H1 (cell line): ENCODE measurements around the gene CORO2B. TPM values are rescaled to one million over a fixed set of nuclear protein-coding genes. Genes with fewer than 3 reads are reported as not detected.
A peak's percentile ranks its signal among the peaks of the same experiment; 100 is the strongest.

Experiments
- CTCF ChIA-PET: fragments of 300-600 bp; sonication (Branson Sonifier 250); formaldehyde crosslinking; loops from one replicate; lab custom pipeline; 2021; ENCODE audit not compliant: partially characterized antibody; lab: Charles Lee
- POLR2A ChIA-PET: fragments of 300-600 bp; sonication (Branson Sonifier 250); formaldehyde crosslinking; loops from one replicate; lab custom pipeline; 2021; ENCODE audit warnings: inconsistent platforms; ENCODE audit not compliant: partially characterized antibody; lab: Charles Lee
- DNase-seq, 2 experiments: peaks; one replicate each; pipeline versions ENCODE4 v3.0.0 to v3.0.0-alpha.2; 2010 to 2022; ENCODE audit warnings: low spot score in 2 of 2, low read depth in 1 of 2, mixed read lengths in 1 of 2
- FAIRE-seq: peaks from 2 replicates; lab custom pipeline; 2011; peaks lifted over from hg19 to GRCh38; lab: Jason Lieb, UNC
- H2AFZ ChIP-seq: 2 replicates; pipeline ENCODE4 v1.8.1; 2012; ENCODE audit warnings: low read length, inconsistent platforms
- H2AK5ac ChIP-seq: 2 replicates; pipeline ENCODE4 v1.6.1; 2013; ENCODE audit warnings: low read depth, low read length
- H2BK120ac ChIP-seq: replicated peaks from 2 replicates; pipeline ENCODE3; 2013; ENCODE audit warnings: low read depth, low read length, inconsistent platforms
- H2BK12ac ChIP-seq: 2 replicates; pipeline ENCODE4 v1.6.1; 2013; ENCODE audit warnings: low read depth, low read length
- H2BK15ac ChIP-seq: 2 replicates; pipeline ENCODE4 v1.6.1; 2013; ENCODE audit warnings: low read length
- H2BK20ac ChIP-seq: 2 replicates; pipeline ENCODE4 v1.6.1; 2013; ENCODE audit warnings: low read length
- H2BK5ac ChIP-seq: 2 replicates; pipeline ENCODE4 v1.6.1; 2013; ENCODE audit warnings: low read depth, low read length
- H3K14ac ChIP-seq: 2 replicates; pipeline ENCODE4 v1.6.1; 2013; ENCODE audit warnings: inconsistent platforms; ENCODE audit not compliant: insufficient read length
- H3K18ac ChIP-seq: 2 replicates; pipeline ENCODE4 v1.6.1; 2013; ENCODE audit warnings: low read length; ENCODE audit errors: extremely low read depth
- H3K23ac ChIP-seq: 2 replicates; pipeline ENCODE4 v1.6.1; 2013; ENCODE audit warnings: inconsistent platforms; ENCODE audit not compliant: insufficient read length
- H3K23me2 ChIP-seq: 2 replicates; pipeline ENCODE4 v1.6.1; 2013; ENCODE audit warnings: low read depth, low read length
- H3K27ac ChIP-seq: 2 replicates; pipeline ENCODE4 v1.6.1; 2011; ENCODE audit warnings: low read depth, low read length, inconsistent platforms
- H3K27me3 ChIP-seq, 4 experiments: replicated peaks in 1 of 4; 1 replicate in 1 of 4; 2 replicates in 3 of 4; pipeline versions ENCODE4 v1.6.1 to v1.8.1; 2011 to 2013; ENCODE audit warnings: low read length in 3 of 4, mild to moderate bottlenecking in 3 of 4, inconsistent platforms in 2 of 4, mixed read lengths in 2 of 4, moderate library complexity in 1 of 4; ENCODE audit not compliant: control insufficient read depth in 3 of 4, insufficient read depth in 3 of 4; ENCODE audit errors: extremely low read depth in 1 of 4
- H3K36me3 ChIP-seq, 4 experiments: 2 replicates each; pipeline versions ENCODE4 v1.6.1 to v1.8.1; 2011 to 2013; ENCODE audit warnings: mild to moderate bottlenecking in 4 of 4, low read length in 3 of 4, moderate library complexity in 2 of 4, control low read depth in 1 of 4, inconsistent platforms in 1 of 4; ENCODE audit not compliant: insufficient read depth in 4 of 4, control insufficient read depth in 2 of 4
- H3K4ac ChIP-seq: replicated peaks from 2 replicates; pipeline ENCODE3; 2013; ENCODE audit warnings: low read length, low read depth, mixed read lengths, inconsistent platforms; ENCODE audit not compliant: insufficient read length
- H3K4me1 ChIP-seq, 4 experiments: replicated peaks in 1 of 4; 1 replicate in 1 of 4; 2 replicates in 3 of 4; pipeline versions ENCODE4 v1.6.1 to v1.8.1; 2011 to 2013; ENCODE audit warnings: low read length in 3 of 4, inconsistent platforms in 2 of 4, mixed read lengths in 1 of 4; ENCODE audit not compliant: insufficient read depth in 4 of 4, control insufficient read depth in 3 of 4
- H3K4me2 ChIP-seq, 2 experiments: 2 replicates each; pipeline versions ENCODE4 v1.6.1 to v1.8.1; 2011 to 2013; ENCODE audit warnings: low read depth in 2 of 2, low read length in 2 of 2, control low read depth in 1 of 2, inconsistent platforms in 1 of 2, mild to moderate bottlenecking in 1 of 2; ENCODE audit not compliant: insufficient read depth in 1 of 2
- H3K4me3 ChIP-seq, 4 experiments: fragments of 200-600, 300-600 bp in 1 of 4; sonication (generic), shearing (Covaris generic), sonication (Bioruptor Twin) in 1 of 4; 2 replicates each; pipeline versions ENCODE4 v1.5.1 to v1.8.1; 2011 to 2016; ENCODE audit warnings: low read length in 4 of 4, low read depth in 3 of 4, control low read depth in 2 of 4, inconsistent platforms in 2 of 4, mild to moderate bottlenecking in 2 of 4, mixed read lengths in 1 of 4, moderate library complexity in 1 of 4; ENCODE audit not compliant: insufficient read depth in 2 of 4; ENCODE audit errors: extremely low read depth in 1 of 4
- H3K56ac ChIP-seq: replicated peaks from 2 replicates; pipeline ENCODE3; 2013; ENCODE audit warnings: low read depth, mild to moderate bottlenecking, mixed read lengths, low read length, inconsistent platforms; ENCODE audit not compliant: insufficient read length
- H3K79me1 ChIP-seq: 2 replicates; pipeline ENCODE4 v1.6.1; 2013; ENCODE audit warnings: low read depth, low read length, control low read depth
- H3K79me2 ChIP-seq, 2 experiments: 2 replicates each; pipeline versions ENCODE4 v1.6.1 to v1.8.1; 2012 to 2013; ENCODE audit warnings: low read length in 2 of 2, mild to moderate bottlenecking in 2 of 2, inconsistent platforms in 1 of 2; ENCODE audit not compliant: insufficient read depth in 2 of 2, control insufficient read depth in 1 of 2
- H3K9ac ChIP-seq, 4 experiments: replicated peaks in 1 of 4; 1 replicate in 1 of 4; 2 replicates in 3 of 4; pipeline versions ENCODE4 v1.6.1 to v1.8.1; 2011 to 2013; ENCODE audit warnings: low read depth in 3 of 4, low read length in 3 of 4, control low read depth in 2 of 4, mild to moderate bottlenecking in 2 of 4, moderate library complexity in 2 of 4, inconsistent platforms in 1 of 4; ENCODE audit errors: extremely low read depth in 1 of 4
- H3K9me3 ChIP-seq, 2 experiments: 2 replicates each; pipeline versions ENCODE4 v1.6.1 to v1.8.1; 2012 to 2013; ENCODE audit warnings: mild to moderate bottlenecking in 2 of 2, moderate library complexity in 2 of 2, control low read depth in 1 of 2, inconsistent platforms in 1 of 2, low read depth in 1 of 2, low read length in 1 of 2, mixed read lengths in 1 of 2; ENCODE audit not compliant: insufficient read depth in 2 of 2
- H4K20me1 ChIP-seq, 2 experiments: replicated peaks in 1 of 2; 2 replicates each; pipeline versions ENCODE3 to v1.8.1; 2011 to 2013; ENCODE audit warnings: inconsistent platforms in 2 of 2, low read length in 2 of 2, mild to moderate bottlenecking in 1 of 2; ENCODE audit not compliant: insufficient read depth in 2 of 2, control insufficient read depth in 1 of 2
- H4K5ac ChIP-seq: 2 replicates; pipeline ENCODE4 v1.6.1; 2013; ENCODE audit warnings: low read length, low read depth, mixed read lengths, inconsistent platforms; ENCODE audit not compliant: insufficient read length
- H4K8ac ChIP-seq: 2 replicates; pipeline ENCODE4 v1.8.0; 2013; ENCODE audit warnings: mild to moderate bottlenecking, moderate library complexity, low read length, inconsistent platforms; ENCODE audit not compliant: insufficient read depth; ENCODE audit errors: extremely low read depth
- H4K91ac ChIP-seq: replicated peaks from 2 replicates; pipeline ENCODE3; 2013; ENCODE audit warnings: low read length, mixed read lengths, inconsistent platforms; ENCODE audit not compliant: insufficient read length
- CTCF ChIP-seq, 3 experiments: IDR thresholded peaks; 1 replicate in 2 of 3; 2 replicates in 1 of 3; pipeline versions ENCODE4 v1.5.1 to v1.6.1; 2011; ENCODE audit warnings: low read length in 3 of 3, mild to moderate bottlenecking in 3 of 3, inconsistent platforms in 2 of 3, low read depth in 1 of 3, moderate library complexity in 1 of 3; ENCODE audit not compliant: insufficient read depth in 1 of 3; ENCODE audit errors: control extremely low read depth in 1 of 3
- HDAC6 ChIP-seq: IDR thresholded peaks from one replicate; pipeline ENCODE4 v1.7.1; 2012; ENCODE audit warnings: low read depth, mild to moderate bottlenecking, inconsistent platforms, low read length, moderate library complexity
- RAD21 ChIP-seq, 2 experiments: IDR thresholded peaks in 1 of 2; conservative IDR thresholded peaks in 1 of 2; 2 replicates each; pipeline ENCODE4 v1.6.1; 2011; ENCODE audit warnings: low read depth in 2 of 2, low read length in 2 of 2, improper control_type of control experiment in 1 of 2, inconsistent platforms in 1 of 2, mild to moderate bottlenecking in 1 of 2, moderate library complexity in 1 of 2
- RNF2 ChIP-seq: fragments of 200-900, 300-1000 bp; sonication (generic); IDR thresholded peaks from 2 replicates; pipeline ENCODE4 v1.7.1; 2016; ENCODE audit warnings: borderline replicate concordance, low read depth, mild to moderate bottlenecking, antibody characterized with exemption, low read length; ENCODE audit not compliant: poor library complexity, severe bottlenecking; ENCODE audit errors: missing control alignments
- RXRA ChIP-seq: IDR thresholded peaks from 2 replicates; pipeline ENCODE4 v1.6.1; 2011; ENCODE audit warnings: low read depth, mild to moderate bottlenecking, low read length, moderate library complexity; ENCODE audit not compliant: insufficient read depth
- SIN3A ChIP-seq, 2 experiments: IDR thresholded peaks in 1 of 2; conservative IDR thresholded peaks in 1 of 2; 2 replicates each; pipeline ENCODE4 v1.6.1; 2011 to 2012; ENCODE audit warnings: low read length in 2 of 2, improper control_type of control experiment in 1 of 2, low read depth in 1 of 2, mild to moderate bottlenecking in 1 of 2
- TEAD4 ChIP-seq: IDR thresholded peaks from 2 replicates; pipeline ENCODE4 v1.6.1; 2012; ENCODE audit warnings: low read depth, low read length, inconsistent platforms, mixed read lengths
- WGBS, 2 experiments: shearing (Covaris generic) in 1 of 2; methylation state at CpG; one replicate each; pipeline versions ENCODE4 v1.1.6 to v1.1.7; 2013 to 2015; ENCODE audit warnings: low lambda C conversion rate in 2 of 2, mixed read lengths in 2 of 2, inconsistent platforms in 1 of 2, low coverage in 1 of 2, missing lambda C conversion rate in 1 of 2; ENCODE audit not compliant: insufficient replicate concordance in 2 of 2, insufficient coverage in 1 of 2, insufficient read length in 1 of 2; ENCODE audit errors: extremely low coverage in 1 of 2, missing lambda C conversion rate in 1 of 2; 5-methylcytosine and 5-hydroxymethylcytosine counted together
- polyA plus RNA-seq, 7 experiments: library from polyadenylated mRNA; depleted of rRNA in 3 of 7; stranded (reverse) in 5 of 7; unstranded in 2 of 7; fragments of >200 nt in 5 of 7; fragments of 200-250 nt in 2 of 7; gene quantifications; 1 replicate in 5 of 7; 2 replicates in 1 of 7; 4 replicates in 1 of 7; pipeline versions ENCODE4 v1.2.1 to v1.2.3, GENCODE V29; 2011 to 2013; ENCODE audit warnings: missing spikeins in 2 of 7, mixed read lengths in 2 of 7
- total RNA-seq: library from RNA; stranded (reverse); fragmentation: NEBNext Ultra II Directional; extraction: Animal tissue kit (Norgen Biotek cat#: 25700); gene quantifications from 2 replicates; pipeline ENCODE4 v1.2.1, GENCODE V29; 2021

Gene CORO2B
- total and polyA plus RNA-seq, 2 of the 8 experiments (the other 6 are each of a cell fraction or from before 2014, with no cell fraction given), result 3.4 to 6.7 TPM

GRCh38 chr15:68553994-68554720, 24.6 kb upstream of the CORO2B start:
- Histone ChIP-seq H4K5ac (no peak overlapping the region), H4K8ac (no peak overlapping the region), H3K23ac (no peak overlapping the region), H2BK120ac (no peak overlapping the region), H3K79me2 (no peaks in the 10 kb centered on the region), H3K4me2 (no peak overlapping the region), H3K36me3 (no peaks in the 10 kb centered on the region), H3K18ac (no peak overlapping the region; the same call in 1 of the 2 replicates), H2AK5ac (0 out of 2 replicates have a peak overlapping the region, but pooled peaks have one; percentile 19), H3K27ac (no peak overlapping the region), H2BK12ac (0 out of 2 replicates have a peak overlapping the region, but pooled peaks have one; percentile 68), H4K20me1 (no peaks in the 10 kb centered on the region), H3K56ac (no peak overlapping the region), H3K9me3 (no peaks in the 10 kb centered on the region), H3K4ac (no peak overlapping the region), H3K9ac (no peak overlapping the region), H3K79me1 (no peaks in the 10 kb centered on the region), H2AFZ (no peak overlapping the region), H3K14ac (no peak overlapping the region), H4K91ac (no peak overlapping the region), H2BK15ac (peak overlapping the region; percentile 8; the same call in 1 of the 2 replicates), H3K4me3 (no peak overlapping the region), H2BK5ac (no peak overlapping the region), H2BK20ac (no peak overlapping the region), H3K4me1 (peaks cover 0 to 9% (median 6%) of the 10 kb centered on the region in 4 experiments; a peak in 6 of 7 replicates), H3K27me3 (peaks cover 0 to 7% (median 4%) of the 10 kb centered on the region in 4 experiments; a peak in 3 of 7 replicates), H3K23me2 (0 out of 2 replicates have a peak, but pooled peaks cover 4% of the 10 kb centered on the region)
- DNase-seq (peak in 1 of 2 experiments; percentile 94), FAIRE-seq (peak; percentile 84)
- 37% methylated on average over 8 of the region's 10 CpGs; no CpG with 5 or more reads in 1 of the 2 experiments for WGBS, 2 experiments
- ChIA-PET POLR2A (interaction anchor here (2.5 kb wide), 1 partner anchor 119 kb away, joined by 7 read pairs; no protein-coding TSS in a partner anchor), CTCF (interaction anchor here (0.6 to 14.4 kb wide), 47 partner anchors 10 to 477 kb away, joined by 3 to 721 read pairs (median 4); no protein-coding TSS in a partner anchor)
- TF ChIP-seq RXRA (no peak), TEAD4 (no peak), RNF2 (no peak), HDAC6 (no peak), SIN3A (conservative IDR thresholded peaks at IDR 0.05 in 1 of 2, IDR thresholded peaks at IDR 0.05 in 1 of 2; ENCODE audit: low read depth in 1 of 2, low read length in 2 of 2) (no peak), RAD21 (IDR thresholded peaks at IDR 0.05 in 1 of 2, conservative IDR thresholded peaks at IDR 0.05 in 1 of 2; ENCODE audit: low read depth in 2 of 2, low read length in 2 of 2) (peak; percentile 86 to 90), CTCF (IDR thresholded peaks at IDR 0.05; ENCODE audit: control extremely low read depth in 1 of 3, insufficient read depth in 1 of 3, low read depth in 1 of 3, low read length in 3 of 3) (peak; percentile 47 to 83 (median 80))
